ENCODE measurements around the gene TEDC1.

DNA sequence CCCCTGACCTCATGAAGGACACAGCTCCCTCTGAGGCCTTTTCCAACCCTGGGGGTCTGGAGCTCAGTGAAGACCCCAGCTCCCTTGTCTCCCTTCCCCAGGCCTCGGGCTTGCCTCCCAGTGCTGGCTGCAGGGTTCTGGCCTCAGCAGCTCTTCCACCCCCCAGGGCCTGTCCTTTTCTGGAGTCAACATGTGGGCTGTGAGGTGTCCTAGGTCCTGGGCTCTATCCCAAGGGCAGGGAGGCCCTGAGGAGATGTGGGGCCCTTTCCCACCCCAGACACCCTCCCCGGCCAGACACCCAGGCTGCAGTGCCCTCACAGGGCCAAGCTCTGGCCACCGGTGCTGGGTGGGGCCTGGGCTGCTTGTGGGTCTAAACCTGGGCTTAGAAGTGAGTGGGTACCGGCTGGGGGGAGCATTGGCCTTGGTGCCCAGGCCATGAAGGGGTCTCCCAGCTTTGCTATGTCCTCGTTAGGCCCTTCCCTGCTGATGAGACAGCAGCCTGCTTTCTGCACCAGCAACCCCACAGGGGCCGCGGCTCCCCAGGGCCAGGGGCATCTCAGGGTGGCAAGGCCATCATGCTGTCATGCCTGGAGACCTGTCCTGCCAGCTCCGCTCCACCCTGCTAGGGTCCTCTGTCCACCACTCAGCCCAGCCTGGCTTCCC lies 19.1 kb upstream of the TEDC1 start:
- TF ChIP-seq, protein P1, sequence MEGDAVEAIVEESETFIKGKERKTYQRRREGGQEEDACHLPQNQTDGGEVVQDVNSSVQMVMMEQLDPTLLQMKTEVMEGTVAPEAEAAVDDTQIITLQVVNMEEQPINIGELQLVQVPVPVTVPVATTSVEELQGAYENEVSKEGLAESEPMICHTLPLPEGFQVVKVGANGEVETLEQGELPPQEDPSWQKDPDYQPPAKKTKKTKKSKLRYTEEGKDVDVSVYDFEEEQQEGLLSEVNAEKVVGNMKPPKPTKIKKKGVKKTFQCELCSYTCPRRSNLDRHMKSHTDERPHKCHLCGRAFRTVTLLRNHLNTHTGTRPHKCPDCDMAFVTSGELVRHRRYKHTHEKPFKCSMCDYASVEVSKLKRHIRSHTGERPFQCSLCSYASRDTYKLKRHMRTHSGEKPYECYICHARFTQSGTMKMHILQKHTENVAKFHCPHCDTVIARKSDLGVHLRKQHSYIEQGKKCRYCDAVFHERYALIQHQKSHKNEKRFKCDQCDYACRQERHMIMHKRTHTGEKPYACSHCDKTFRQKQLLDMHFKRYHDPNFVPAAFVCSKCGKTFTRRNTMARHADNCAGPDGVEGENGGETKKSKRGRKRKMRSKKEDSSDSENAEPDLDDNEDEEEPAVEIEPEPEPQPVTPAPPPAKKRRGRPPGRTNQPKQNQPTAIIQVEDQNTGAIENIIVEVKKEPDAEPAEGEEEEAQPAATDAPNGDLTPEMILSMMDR (IDR thresholded peaks at IDR 0.05; ENCODE audit: low read length), result no peak
- TF ChIP-seq EZH2 (optimal IDR thresholded peaks at IDR 0.05; ENCODE audit: low read depth, low read length), result no peak
- no peak for TF ChIP-seq EZH2phosphoT487 (IDR thresholded peaks at IDR 0.05; ENCODE audit: low read length)
